ENCODE data around the gene FOXO3. TPM values are rescaled to one million over a fixed set of nuclear protein-coding genes. Genes with fewer than 3 reads are reported as not detected.

The FOXO3 gene
- polyA plus RNA-seq, 1 donor (not counting 4 experiments of a cell fraction or from before 2014, with no cell fraction given), result 17.6 TPM

GRCh38 chr6:108667993-108668392, 107.3 kb downstream of the FOXO3 start:
- no peak for DNase-seq (ENCODE audit: low read depth, low spot score)
- H2AFZ ChIP-seq (ENCODE audit: control insufficient read depth, low read length), result no peak overlapping the region
- H3K27ac ChIP-seq (ENCODE audit: control insufficient read depth, insufficient read depth, low read length), result no peak overlapping the region
- H3K79me2 ChIP-seq (ENCODE audit: control insufficient read depth, insufficient read depth, low read length), result peaks cover 63% of the 10 kb centered on the region
- H3K36me3 ChIP-seq (ENCODE audit: control insufficient read depth in 2 of 2, extremely low read depth in 1 of 2, insufficient read depth in 2 of 2, low read length in 2 of 2), result peaks cover 7 to 12% of the 10 kb centered on the region in 2 experiments
- no peaks in the 10 kb centered on the region for H3K27me3 ChIP-seq (ENCODE audit: control insufficient read depth, extremely low read depth, insufficient read depth, low read length)
- TF ChIP-seq EZH2 (IDR thresholded peaks at IDR 0.05; ENCODE audit: low read length), result no peak
- no peak for TF ChIP-seq CTCF (optimal IDR thresholded peaks at IDR 0.05 in 1 of 3, IDR thresholded peaks at IDR 0.05 in 1 of 3, conservative IDR thresholded peaks at IDR 0.05 in 1 of 3; ENCODE audit: extremely low read depth in 1 of 3, insufficient read depth in 2 of 3, low read length in 3 of 3)
- H3K4me2 ChIP-seq (ENCODE audit: control insufficient read depth, extremely low read depth, insufficient read depth, low read depth, low read length), result no peak overlapping the region
- H3K9ac ChIP-seq (ENCODE audit: control insufficient read depth, extremely low read depth, insufficient read depth, low read length), result no peak overlapping the region
- peaks cover 8% of the 10 kb centered on the region for H4K20me1 ChIP-seq (ENCODE audit: control insufficient read depth, extremely low read depth, insufficient read depth, low read length)
- H3K9me1 ChIP-seq (ENCODE audit: control insufficient read depth, extremely low read depth, insufficient read depth, low read length), result no peaks in the 10 kb centered on the region
- peaks cover 14% of the 10 kb centered on the region for H3K4me1 ChIP-seq (ENCODE audit: control insufficient read depth, extremely low read depth, insufficient read depth, low read length)
- H3K4me3 ChIP-seq (ENCODE audit: control insufficient read depth in 2 of 3, extremely low read depth in 1 of 3, insufficient read depth in 2 of 3, low read depth in 1 of 3, low read length in 3 of 3), result no peak overlapping the region
- no peaks in the 10 kb centered on the region for H3K9me3 ChIP-seq (ENCODE audit: control insufficient read depth, low read depth, low read length)
- no peak for FAIRE-seq
- dilution Hi-C loops (cut with MboI; ENCODE audit: extremely low pct_ligation_motif_present, low sequenced_read_pairs), result no loop called here

- Histone ChIP-seq H3K4me2 (ENCODE audit: control insufficient read depth, extremely low read depth, insufficient read depth, low read depth, low read length) (no peak overlapping the region), H3K4me1 (ENCODE audit: control insufficient read depth, extremely low read depth, insufficient read depth, low read length) (peaks cover 27% of the 10 kb centered on the region), H3K27ac (ENCODE audit: control insufficient read depth, insufficient read depth, low read length) (no peak overlapping the region), H3K79me2 (ENCODE audit: control insufficient read depth, insufficient read depth, low read length) (peaks cover 70% of the 10 kb centered on the region), H3K9me3 (ENCODE audit: control insufficient read depth, low read depth, low read length) (no peaks in the 10 kb centered on the region), H3K9me1 (ENCODE audit: control insufficient read depth, extremely low read depth, insufficient read depth, low read length) (no peaks in the 10 kb centered on the region), H3K36me3 (ENCODE audit: control insufficient read depth in 2 of 2, extremely low read depth in 1 of 2, insufficient read depth in 2 of 2, low read length in 2 of 2) (peaks cover 7 to 10% of the 10 kb centered on the region in 2 experiments), H3K27me3 (ENCODE audit: control insufficient read depth, extremely low read depth, insufficient read depth, low read length) (no peaks in the 10 kb centered on the region), H3K4me3 (ENCODE audit: control insufficient read depth in 2 of 3, extremely low read depth in 1 of 3, insufficient read depth in 2 of 3, low read depth in 1 of 3, low read length in 3 of 3) (no peak overlapping the region), H2AFZ (ENCODE audit: control insufficient read depth, low read length) (no peak overlapping the region), H4K20me1 (ENCODE audit: control insufficient read depth, extremely low read depth, insufficient read depth, low read length) (peaks cover 8% of the 10 kb centered on the region), H3K9ac (ENCODE audit: control insufficient read depth, extremely low read depth, insufficient read depth, low read length) (no peak overlapping the region)
- dilution Hi-C loops (cut with MboI; ENCODE audit: extremely low pct_ligation_motif_present, low sequenced_read_pairs), result no loop called here
- FAIRE-seq (no peak), DNase-seq (ENCODE audit: low read depth, low spot score) (no peak)
- TF ChIP-seq CTCF (optimal IDR thresholded peaks at IDR 0.05 in 1 of 3, IDR thresholded peaks at IDR 0.05 in 1 of 3, conservative IDR thresholded peaks at IDR 0.05 in 1 of 3; ENCODE audit: extremely low read depth in 1 of 3, insufficient read depth in 2 of 3, low read length in 3 of 3) (no peak), EZH2 (IDR thresholded peaks at IDR 0.05; ENCODE audit: low read length) (no peak)
These were observed 109.0 kb downstream of the FOXO3 start for GRCh38 chr6:108669673-108670072.
